Measurements from ENCODE around the gene PIK3AP1. TPM values are rescaled to one million over a fixed set of nuclear protein-coding genes. Genes with fewer than 3 reads are reported as not detected.

PIK3AP1 gene
- total RNA-seq, 6 experiments from 2014 or later, result 36.2 to 197 (median 141) TPM

GRCh38 chr10:96638696-96639095, 81.6 kb downstream of the PIK3AP1 start:
- H3K9me3 ChIP-seq, result no peaks in the 10 kb centered on the region
- no peak for ATAC-seq
- peaks cover 0 to 39% (median 18%) of the 10 kb centered on the region in 4 donors for H3K4me1 ChIP-seq
- H3K27ac ChIP-seq, result peak overlapping the region in 1 of 3 donors; percentile 68
- no peak overlapping the region for H3K4me3 ChIP-seq
- no peak for DNase-seq
- peaks cover 0 to 3% (median under 1%) of the 10 kb centered on the region in 4 donors for H3K36me3 ChIP-seq
- intact Hi-C loops (cut with DNase I), result no loop called here
- no peak for TF ChIP-seq POLR2A (IDR thresholded peaks at IDR 0.05)
- no peaks in the 10 kb centered on the region for H3K27me3 ChIP-seq
- 85% methylated on average over 6 of the region's 6 CpGs for WGBS (ENCODE audit: insufficient coverage, low coverage, low lambda C conversion rate, missing lambda C conversion rate)

DNA sequence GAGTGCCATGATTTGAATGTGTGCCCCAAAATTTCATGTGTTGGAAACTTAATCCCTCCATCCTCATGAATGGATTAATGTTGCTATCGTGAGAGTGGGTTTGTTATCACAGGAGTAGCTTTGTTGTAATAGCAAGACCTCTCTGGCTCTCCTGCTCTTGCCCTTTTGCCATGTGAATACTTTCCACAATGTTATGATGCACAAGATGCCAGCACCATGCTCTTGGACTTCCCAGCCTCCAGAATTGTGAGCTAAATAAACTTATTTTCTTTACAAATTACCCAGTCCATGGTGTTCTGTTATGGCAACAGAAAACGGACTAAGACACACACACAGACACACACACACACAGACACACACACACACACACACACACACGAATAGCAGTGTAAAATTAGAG, 82.2 kb downstream of the PIK3AP1 start:
- H3K27me3 ChIP-seq, result no peaks in the 10 kb centered on the region
- no peaks in the 10 kb centered on the region for H3K9me3 ChIP-seq
- no peak overlapping the region for H3K4me3 ChIP-seq
- intact Hi-C loops (cut with DNase I), result no loop called here
- peaks cover 0 to 4% (median under 1%) of the 10 kb centered on the region in 4 donors for H3K36me3 ChIP-seq
- ATAC-seq, result peak in 2 of 4 donors; percentile 2 to 7
- peak overlapping the region in 2 of 3 donors; percentile 49 to 68 for H3K27ac ChIP-seq
- DNase-seq, result peak in 1 of 3 donors; percentile 10
- H3K4me1 ChIP-seq, result peaks cover 0 to 39% (median 18%) of the 10 kb centered on the region in 4 donors
- 51% methylated on average over 3 of the region's 3 CpGs for WGBS (ENCODE audit: insufficient coverage, low coverage, low lambda C conversion rate, missing lambda C conversion rate)
- no peak for TF ChIP-seq POLR2A (IDR thresholded peaks at IDR 0.05)
- TF ChIP-seq, protein P1, sequence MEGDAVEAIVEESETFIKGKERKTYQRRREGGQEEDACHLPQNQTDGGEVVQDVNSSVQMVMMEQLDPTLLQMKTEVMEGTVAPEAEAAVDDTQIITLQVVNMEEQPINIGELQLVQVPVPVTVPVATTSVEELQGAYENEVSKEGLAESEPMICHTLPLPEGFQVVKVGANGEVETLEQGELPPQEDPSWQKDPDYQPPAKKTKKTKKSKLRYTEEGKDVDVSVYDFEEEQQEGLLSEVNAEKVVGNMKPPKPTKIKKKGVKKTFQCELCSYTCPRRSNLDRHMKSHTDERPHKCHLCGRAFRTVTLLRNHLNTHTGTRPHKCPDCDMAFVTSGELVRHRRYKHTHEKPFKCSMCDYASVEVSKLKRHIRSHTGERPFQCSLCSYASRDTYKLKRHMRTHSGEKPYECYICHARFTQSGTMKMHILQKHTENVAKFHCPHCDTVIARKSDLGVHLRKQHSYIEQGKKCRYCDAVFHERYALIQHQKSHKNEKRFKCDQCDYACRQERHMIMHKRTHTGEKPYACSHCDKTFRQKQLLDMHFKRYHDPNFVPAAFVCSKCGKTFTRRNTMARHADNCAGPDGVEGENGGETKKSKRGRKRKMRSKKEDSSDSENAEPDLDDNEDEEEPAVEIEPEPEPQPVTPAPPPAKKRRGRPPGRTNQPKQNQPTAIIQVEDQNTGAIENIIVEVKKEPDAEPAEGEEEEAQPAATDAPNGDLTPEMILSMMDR (IDR thresholded peaks at IDR 0.05), result no peak

GRCh38 chr10:96637709-96638108, 82.6 kb downstream of the PIK3AP1 start:
- Histone ChIP-seq H3K9me3 (no peaks in the 10 kb centered on the region), H3K4me3 (no peak overlapping the region), H3K36me3 (peaks cover 0 to 4% (median under 1%) of the 10 kb centered on the region in 4 donors), H3K4me1 (peaks cover 0 to 39% (median 18%) of the 10 kb centered on the region in 4 donors), H3K27ac (peak overlapping the region in 2 of 3 donors; percentile 49 to 68), H3K27me3 (no peaks in the 10 kb centered on the region)
- ATAC-seq (peak; percentile 74 to 91 (median 88)), DNase-seq (peak in 1 of 3 donors; percentile 81)
- intact Hi-C loops (cut with DNase I), result no loop called here
- TF ChIP-seq POLR2A (IDR thresholded peaks at IDR 0.05), result no peak
- TF ChIP-seq, protein P1 (IDR thresholded peaks at IDR 0.05), result no peak
- 27% methylated on average over 4 of the region's 4 CpGs for WGBS (ENCODE audit: insufficient coverage, low coverage, low lambda C conversion rate, missing lambda C conversion rate)

GRCh38 chr10:96636551-96636950, 83.8 kb downstream of the PIK3AP1 start:
- DNase-seq (peak in 1 of 3 donors; percentile 6), ATAC-seq (peak in 2 of 4 donors; percentile 7 to 20)
- Histone ChIP-seq H3K4me3 (no peak overlapping the region), H3K9me3 (no peaks in the 10 kb centered on the region), H3K36me3 (peaks cover 0 to 4% (median under 1%) of the 10 kb centered on the region in 4 donors), H3K27ac (peak overlapping the region in 2 of 3 donors; percentile 37 to 68), H3K4me1 (peaks cover 0 to 39% (median 17%) of the 10 kb centered on the region in 4 donors), H3K27me3 (no peaks in the 10 kb centered on the region)
- no peak for TF ChIP-seq POLR2A (IDR thresholded peaks at IDR 0.05)
- TF ChIP-seq, protein P1 (IDR thresholded peaks at IDR 0.05), result no peak
- intact Hi-C loops (cut with DNase I), result no loop called here
- 18% methylated on average over 1 of the region's 1 CpG for WGBS (ENCODE audit: insufficient coverage, low coverage, low lambda C conversion rate, missing lambda C conversion rate)

- WGBS (ENCODE audit: insufficient coverage, low coverage, low lambda C conversion rate, missing lambda C conversion rate), result 76% methylated on average over 3 of the region's 4 CpGs
- intact Hi-C loops (cut with DNase I), result no loop called here
- Histone ChIP-seq H3K27me3 (no peaks in the 10 kb centered on the region), H3K9me3 (no peaks in the 10 kb centered on the region), H3K27ac (no peak overlapping the region), H3K4me1 (peaks cover 0 to 24% (median 10%) of the 10 kb centered on the region in 4 donors), H3K4me3 (no peak overlapping the region), H3K36me3 (peaks cover 0 to 28% (median under 1%) of the 10 kb centered on the region in 4 donors)
- ATAC-seq (no peak), DNase-seq (no peak)
- TF ChIP-seq, protein P1 (IDR thresholded peaks at IDR 0.05), result no peak
- TF ChIP-seq POLR2A (IDR thresholded peaks at IDR 0.05), result no peak
Measured at GRCh38 chr10:96632974-96633710, 87.2 kb downstream of the PIK3AP1 start.

Measured in right lobe of liver (tissue), 6 donors.